HG03039 (cell line): ENCODE data around the gene ASB18.

Experiments used
- ATAC-seq: cut with Tn5 transposase; IDR thresholded peaks from one replicate; pipeline ENCODE4 v1.9.1; 2021; ENCODE audit warnings: mild to moderate bottlenecking, moderate library complexity; ENCODE audit not compliant: unreplicated experiment

ASB18 gene

DNA sequence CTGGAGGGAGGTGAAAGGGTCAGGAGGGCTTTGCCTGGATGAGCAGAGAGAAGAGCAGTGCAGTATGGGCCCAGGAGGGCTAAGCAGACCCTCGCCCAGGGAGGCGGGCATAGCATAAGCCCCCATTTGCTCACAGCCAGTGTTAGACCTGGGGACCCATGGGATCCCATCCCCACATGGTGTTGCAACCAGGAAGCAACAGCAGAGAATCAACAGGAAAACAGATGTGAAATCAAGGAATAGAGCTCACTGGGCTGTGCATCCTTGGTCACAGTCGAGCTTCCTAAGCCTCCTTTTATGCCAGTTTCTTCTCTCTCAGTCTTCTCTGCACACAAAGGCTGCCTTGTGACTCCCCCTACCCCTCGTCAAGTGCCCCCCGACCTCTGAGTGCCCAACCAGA lies 19.9 kb downstream of the ASB18 start:
- ATAC-seq, result no peak

DNA sequence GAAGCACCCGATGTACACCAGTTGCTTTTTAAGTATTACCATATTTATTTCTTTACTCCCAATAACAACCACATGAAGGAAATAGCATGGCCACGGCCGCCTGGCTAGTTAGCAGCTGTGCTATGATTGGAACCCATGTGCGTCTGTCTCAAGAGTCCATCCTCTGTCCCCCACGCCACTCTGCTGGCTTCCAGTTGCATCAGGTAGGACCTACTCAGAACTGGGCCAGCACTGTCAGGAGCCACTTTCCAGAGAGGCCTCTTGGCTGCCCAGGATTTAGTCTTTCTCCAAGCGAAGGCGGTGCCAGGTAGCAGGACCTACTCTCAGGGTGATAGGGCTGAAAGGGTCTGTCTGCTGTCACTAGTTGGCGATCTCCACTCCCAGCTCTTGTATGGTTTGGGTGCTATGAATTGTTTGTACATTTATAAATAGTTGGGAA lies 22.1 kb downstream of the ASB18 start:
- ATAC-seq, result no peak

DNA sequence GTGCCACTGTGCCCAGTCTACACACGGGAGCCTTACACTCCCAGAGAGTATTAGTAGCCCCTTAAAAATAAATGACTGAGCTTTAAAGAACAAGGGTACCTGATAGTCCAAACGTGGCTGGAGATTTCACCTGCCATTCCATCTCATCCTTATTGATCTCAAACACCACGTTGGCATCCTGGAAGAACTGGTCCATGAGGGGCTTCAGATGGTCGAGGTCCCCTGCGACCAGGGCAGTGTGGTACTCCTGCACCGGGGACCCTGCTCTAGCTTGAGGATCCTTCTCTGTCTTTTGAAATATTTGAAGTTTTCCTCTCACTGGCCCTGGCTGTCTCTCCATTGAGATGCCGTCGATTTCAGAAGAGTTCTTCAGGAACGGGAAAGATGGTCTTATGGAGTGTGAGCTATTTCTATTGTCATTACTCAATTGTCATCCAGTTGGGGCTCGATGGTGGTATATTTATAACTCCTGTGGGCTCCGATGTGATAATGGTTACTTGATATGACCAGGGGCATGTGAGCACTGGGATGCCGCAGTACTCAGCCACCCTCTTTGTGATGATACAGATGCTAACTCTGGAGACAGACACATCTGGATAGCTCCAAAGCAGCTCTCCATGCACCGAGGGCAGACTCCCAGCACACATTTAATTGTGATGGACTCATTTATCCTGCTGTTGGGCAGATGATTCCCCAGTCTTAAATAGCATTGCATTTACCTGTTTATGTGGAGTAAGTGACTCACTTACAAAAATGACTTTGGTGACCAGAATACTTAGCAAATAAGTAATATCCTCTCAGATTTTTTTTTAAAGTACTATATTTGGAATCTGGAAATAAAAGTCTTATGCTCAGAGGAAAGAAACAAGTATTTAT lies 22.8 kb downstream of the ASB18 start:
- no peak for ATAC-seq

DNA sequence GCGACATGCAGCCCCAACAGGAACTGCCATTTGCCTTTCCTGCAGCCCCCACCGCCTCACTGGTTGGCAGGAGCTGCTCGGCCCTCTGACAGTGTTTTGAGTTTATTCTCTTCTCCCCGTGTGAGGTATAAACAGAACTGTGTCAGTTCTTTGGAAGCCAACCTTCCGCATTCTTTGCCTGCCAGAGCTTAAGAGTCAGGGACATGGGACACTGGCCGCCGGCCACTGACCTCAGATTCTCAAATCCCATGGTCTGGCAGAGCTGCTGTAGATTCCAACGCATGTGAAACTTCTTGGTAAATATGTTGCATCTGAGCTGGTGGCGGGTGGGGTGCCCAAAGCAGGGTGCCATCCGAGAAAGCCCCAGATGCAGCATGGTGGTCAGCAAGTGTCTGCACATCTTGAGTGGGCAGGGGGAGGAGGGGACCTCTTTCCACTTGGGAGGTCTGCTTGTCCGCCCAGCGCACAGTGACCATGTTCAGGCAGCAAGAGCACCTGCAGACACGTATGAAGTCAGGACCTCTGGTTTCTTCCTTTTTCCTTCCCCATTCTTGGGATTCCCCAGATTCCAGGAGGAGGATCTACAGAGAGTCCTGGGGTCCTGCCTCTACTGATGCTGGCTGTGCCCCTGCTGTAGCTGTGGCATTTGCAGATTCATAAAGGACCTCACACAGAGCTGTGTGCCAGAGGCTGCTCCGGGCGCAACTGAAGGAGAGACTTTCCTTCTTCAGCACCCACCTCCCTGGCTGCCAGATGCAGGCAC lies 23.8 kb downstream of the ASB18 start:
- ATAC-seq, result no peak

DNA sequence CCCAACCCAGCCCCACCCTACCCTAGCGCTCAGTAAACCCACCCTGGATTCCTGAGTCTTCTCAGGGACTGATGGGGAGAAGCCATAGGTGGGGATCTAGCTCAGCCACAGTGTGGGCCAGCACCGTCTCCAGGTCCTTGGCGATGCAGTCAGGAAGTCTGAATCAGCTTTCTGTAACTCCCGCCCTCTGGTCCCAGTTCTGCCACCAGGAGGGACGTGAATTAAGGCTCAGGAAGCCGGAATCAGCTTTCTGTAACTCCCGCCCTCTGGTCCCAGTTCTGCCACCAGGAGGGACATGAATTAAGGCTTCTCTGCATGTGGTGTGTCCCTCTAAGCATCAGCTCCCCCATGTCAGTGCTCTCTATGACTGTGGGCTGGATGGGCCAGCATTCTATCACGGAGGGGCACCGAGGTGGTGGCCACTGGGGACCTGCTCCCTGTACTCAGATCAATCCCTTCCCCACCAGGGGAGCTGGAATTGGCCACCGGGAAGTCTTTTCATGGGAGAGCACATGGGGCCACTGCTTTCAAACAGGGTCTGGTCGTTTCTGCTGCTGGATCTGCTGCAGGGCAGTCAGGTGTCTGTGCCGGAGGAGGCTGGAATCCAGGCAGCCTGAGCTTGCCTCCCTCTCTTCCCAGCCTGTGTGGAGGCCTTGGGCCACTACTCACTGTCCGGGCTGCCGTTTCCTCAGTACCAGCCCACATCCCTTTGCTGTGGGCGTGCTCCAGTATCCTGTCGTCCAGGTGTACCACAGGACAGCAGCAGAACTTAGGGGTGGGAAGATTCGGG lies 24.7 kb downstream of the ASB18 start:
- ATAC-seq, result no peak

DNA sequence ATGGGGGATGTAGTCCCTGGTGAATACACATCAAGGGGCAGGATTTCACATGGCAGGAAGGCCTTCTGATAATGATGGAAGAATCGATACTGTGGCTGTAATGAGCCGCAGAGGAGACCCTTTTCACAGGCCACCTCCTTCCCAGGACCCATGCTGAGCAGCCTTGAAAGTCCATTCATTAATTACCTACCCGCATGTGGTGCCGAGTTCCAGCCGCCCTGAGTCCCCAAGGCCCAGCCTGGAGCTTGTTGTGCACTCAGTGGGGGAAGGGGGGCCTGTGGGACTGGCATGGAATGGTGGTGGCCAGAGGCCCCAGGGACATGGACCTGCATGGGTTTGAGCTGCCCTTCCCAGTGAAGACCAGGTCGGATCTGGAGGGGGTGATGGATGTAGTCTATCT lies 25.5 kb downstream of the ASB18 start:
- no peak for ATAC-seq

DNA sequence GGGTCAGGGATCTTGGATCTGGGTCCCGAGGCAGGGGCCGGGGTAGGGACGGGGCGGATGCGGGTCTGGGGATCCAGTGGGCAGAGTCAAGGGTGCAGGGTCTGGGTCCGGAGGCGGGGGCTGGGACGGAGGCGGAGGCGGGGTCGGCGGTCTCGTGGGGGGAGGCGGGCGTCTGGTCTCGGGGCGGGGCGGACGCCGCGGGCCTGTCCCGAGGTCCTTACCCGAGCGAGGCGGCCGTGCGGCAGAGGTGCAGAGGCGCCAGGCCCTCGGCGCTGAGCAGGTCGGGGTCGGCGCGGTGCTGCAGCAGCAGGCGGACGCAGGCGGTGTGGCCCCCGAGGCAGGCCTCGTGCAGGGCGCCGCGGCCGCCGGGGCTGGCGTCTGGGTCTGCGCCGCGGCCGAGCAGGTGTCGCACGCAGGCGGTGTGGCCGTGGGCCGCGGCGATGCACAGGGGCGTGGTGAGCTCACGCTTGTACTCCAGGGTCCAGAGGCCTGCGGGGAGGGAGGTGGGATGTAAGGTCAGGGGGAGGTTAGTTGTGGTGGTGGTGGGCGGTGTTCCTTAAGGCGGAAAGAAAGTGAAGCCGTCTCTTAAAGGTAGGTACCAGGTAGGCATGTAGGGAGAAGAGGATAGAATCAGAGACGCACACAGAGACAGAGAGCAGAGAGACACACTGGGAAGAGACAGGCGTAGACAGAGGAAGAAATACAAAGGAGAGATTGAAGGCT lies 26.6 kb downstream of the ASB18 start:
- no peak for ATAC-seq

DNA sequence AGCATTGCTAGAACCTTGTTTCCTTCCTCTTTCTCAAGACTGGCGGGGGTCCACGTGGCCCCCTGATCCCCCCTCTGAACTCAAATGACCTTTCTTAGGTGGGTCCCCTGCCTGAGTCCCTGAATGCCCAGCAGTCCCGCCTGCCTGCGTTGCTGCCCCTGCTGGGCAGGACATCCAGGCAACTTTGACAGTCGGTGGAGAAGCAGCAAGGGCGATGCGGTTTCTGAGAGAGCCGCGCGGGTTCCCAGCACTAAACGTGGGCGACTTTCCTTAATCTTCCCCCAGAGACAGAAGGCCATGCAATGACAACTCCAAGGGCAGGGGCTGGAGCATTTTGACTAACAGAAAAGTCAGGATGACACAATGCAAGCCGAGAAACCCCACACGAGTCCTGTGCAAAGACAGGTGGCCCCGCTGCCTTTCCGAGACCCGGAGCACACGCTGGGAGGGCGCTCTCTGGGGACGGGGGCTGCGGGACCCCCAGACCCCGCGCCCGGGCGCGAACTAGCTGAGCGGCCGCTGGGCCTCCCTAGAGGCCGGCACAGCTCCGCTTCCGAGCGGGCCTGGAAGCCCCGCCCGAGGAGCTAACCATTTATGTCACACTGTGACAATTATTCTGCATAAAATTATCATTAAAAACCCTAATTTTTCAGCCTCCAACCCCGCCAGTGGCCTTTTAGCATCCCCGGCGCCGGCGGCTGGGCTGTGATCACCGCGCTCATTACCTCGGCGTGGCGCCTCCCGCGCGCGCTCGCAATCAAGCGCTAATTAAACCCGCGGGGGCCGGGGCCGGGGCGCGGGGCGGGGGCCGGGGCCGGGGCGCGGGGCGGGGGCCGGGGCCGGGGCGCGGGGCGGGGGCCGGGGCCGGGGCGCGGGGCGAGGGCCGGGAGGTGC lies 27.4 kb downstream of the ASB18 start:
- no peak for ATAC-seq

DNA sequence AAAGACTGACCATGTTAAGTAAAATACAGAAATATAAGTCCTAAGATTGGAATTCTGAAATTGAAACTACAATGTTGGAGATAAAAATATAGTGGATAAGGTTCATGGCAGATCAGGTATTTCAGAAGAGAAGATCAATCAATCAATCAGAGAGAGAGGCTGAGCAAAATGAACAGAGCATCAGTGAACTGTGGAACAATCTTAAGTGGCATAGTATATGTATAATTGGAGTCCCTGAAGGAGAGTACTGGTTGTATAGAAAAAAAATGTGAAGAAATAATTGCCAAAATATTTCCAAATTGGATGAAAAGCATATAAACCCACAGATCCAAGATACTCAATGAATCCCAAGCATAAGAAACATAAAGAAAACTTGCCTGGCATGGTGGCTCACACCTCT lies 35.0 kb downstream of the ASB18 start:
- no peak for ATAC-seq

DNA sequence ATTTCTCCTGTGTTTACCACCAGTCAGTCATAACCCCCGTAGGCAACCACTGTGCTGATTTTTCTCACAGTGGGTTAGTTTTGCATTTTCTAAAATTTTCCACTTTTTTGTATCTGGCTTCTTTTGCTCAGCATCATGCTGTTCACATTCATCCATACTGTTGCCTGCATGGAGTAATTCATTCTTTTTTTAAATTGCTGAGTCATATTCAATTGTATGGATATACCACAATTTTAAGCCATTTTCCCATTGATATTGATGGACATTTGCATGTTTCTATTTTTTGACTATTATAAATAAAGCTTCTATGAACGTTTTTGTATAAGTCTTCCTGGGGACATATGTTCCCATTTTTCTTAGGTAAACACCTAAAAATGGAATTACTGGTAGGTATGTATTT lies 40.5 kb downstream of the ASB18 start:
- no peak for ATAC-seq

DNA sequence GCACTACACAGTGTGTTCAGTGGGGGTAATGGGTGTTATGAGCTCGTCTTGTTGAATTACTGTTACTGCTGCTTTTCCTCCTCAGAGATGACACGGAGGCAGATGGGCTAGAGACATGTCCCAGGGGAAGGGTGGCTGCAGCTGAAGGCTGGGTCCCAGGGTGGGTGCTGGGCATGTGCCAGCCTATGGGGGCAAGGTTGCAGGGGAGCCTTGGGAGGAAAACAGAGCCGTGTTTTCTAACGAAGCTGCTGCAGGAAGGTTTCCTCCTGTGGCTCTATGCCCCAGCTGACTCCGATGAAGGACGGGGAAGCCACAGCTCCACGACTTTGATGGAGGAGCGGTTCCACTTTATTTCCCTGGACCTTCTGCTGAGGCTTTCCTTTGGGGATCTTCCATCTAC lies 42.4 kb downstream of the ASB18 start:
- no peak for ATAC-seq

DNA sequence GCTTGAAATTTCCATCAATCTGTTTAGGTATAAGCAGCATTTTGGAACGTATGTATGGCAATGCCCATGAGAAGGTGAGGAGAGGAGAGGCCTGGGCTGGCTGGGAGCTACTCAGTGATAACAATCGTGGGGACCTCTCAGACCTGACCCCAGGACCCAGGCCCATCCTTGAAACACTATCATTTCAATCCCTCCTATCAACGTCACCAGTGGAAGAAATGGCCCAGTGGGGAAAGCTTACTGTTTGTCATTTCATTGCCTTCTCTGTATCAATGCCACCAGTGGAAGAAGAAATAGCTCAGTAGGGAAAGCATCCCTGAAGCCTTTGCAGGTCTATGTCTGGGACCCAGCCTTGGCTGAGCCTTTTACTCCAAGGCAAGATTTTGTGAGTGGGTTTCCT lies 44.8 kb downstream of the ASB18 start:
- no peak for ATAC-seq

DNA sequence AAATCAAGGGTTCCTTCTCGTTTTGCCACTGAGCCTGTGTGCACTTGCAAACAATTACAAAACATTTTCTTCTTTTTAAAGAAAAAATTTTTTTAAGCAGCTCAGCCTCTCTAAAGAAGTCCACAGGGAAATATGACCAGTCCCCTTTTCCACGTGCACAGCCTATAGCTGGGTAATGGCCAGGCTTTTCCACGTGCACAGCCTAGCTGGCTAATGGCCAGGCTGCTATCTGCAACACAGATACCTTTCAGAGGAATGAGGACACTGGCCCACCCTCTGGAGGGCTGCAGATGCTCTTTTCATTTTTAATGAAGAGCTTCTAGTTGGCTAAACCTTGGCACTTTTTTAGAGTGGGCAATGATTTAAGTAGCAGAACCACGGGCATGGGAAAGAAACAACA lies 46.3 kb downstream of the ASB18 start:
- ATAC-seq, result no peak

DNA sequence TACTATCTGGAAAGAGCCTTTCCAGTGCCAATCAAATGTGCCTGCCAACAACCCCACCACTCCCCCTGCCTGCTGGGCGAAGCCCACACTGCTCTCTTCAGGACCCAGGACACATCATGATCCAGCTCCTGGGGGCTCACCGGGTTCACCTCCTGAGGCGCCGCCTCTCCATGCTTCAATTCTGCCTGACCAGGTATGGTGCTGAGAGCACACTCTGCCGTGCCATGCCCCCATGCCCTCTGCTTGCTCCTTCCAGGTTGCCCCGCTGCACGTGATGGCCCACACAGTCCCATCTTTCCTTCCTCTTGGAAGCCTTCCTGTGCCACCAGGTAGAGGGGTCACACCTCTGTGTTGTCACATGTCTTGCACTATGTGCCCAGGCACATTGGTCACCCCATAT lies 47.5 kb downstream of the ASB18 start:
- no peak for ATAC-seq

DNA sequence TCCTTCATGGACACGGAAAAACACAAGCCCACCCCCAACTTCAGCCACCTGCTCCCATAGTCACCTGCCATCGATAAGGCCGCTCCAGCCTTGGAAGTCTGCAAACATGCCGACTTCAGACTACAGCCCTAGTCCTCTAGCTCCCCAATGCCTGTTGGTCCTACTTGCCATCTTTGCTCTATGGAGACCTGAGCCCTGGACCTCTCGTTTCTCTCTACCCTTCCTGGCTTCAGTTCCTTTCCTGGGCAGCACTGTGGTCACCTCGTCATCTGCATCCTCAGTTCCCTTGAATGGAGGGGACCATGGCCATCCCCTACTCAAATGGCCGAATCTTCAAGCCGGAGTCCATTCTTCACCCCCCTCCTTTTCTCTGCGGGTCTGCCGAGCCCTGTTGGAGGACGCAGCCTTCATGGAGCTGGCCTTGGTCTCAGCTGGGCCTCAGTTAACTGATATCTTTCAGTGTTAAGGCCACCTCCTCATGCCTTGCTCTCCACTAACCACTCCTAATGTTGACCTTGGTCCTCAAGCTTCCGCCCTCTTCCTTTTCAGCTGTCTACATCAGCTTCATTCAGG lies 48.4 kb downstream of the ASB18 start:
- no peak for ATAC-seq

DNA sequence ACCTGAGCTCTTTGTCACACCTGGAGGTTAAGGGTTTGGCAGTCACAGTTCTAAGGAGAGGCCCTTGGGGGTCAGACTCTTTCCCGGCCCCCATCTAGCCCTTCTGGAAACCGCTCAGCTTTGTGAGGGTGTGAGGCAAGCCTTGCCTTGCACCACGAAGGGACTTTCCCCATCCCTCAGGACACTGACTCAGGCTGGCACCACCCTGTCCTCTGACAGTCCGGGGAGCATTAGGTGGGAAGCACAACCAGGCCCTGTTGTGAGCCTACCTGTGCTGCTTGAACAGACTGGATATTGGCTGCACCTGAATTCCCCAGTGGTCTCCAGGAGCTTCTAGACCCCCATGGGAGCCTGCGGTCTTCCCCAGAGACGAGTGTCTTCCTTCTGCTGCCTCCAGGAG lies 49.0 kb downstream of the ASB18 start:
- no peak for ATAC-seq

DNA sequence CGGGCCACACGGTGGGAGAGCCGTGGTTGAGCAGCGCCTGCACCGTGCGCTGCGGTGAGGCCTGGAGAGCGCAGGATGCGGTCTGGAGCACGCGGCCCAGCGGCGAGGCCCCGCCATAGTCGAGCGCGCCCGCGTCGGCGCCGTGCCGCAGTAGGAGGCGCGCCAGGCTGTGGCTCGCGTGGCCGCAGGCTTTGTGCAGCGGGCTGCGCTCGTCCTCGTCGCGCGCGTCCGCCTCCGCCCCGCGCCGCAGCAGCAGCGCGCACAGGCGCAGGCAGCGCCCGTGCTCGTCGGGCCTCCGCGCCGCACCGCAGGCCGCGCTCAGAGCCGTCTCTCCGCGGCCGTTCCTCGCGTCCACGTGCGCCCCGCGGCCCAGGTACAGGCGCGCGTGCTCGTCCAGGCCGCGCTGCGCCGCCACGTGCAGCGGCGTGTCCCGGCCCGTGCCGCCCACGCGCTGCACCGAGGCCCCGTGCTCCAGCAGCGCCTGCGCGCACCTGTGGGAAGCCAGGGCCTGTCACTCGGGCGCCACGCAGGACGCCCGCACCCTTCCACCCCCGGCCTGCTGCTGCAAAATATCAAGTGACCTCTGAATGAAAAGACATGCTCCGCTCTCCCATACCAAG lies 49.7 kb downstream of the ASB18 start:
- ATAC-seq, result no peak

DNA sequence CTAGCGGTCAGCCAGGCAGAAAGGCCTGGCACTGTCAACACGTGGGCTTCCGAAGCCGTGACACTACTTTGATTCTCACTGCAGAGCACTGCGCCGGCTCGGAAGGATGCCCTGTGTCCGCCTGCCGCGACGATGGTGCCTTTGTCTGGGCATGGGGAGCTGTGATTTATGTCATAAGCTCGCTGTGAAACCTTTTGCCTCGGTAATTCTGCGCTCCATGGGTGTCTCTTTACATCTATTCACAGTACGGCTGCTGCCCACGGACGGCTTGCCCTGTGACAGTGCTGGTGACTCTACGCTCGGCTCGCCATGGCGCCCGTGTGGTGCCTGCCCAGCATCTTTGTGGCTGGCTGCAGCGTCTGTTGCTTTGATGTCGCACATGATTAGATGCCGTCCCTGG lies 52.9 kb downstream of the ASB18 start:
- no peak for ATAC-seq

DNA sequence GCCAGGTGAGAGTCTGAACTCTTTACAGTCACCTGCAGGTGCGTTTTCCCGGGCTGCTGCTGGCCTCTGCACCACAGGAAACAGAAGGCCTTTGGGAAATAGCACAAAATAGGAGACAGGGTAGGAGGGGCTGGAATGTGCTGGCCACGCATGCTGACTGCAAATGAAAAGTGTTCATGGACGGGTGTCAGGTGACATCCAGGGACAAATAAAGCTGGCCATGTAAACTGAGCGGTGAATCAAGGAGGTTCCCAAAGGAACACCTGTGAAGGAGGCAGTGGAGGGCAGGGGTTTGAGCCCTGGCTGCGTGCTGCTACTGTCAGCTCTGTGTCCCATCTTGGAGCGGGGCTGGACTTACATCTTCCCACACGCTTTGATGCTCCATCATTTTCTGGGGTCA lies 53.7 kb downstream of the ASB18 start:
- no peak for ATAC-seq
